Left ventricle myocardium inferior (tissue), 1 donor: Measurements from ENCODE around the gene ANKRD23. TPM values are rescaled to one million over a fixed set of nuclear protein-coding genes. Genes with fewer than 3 reads are reported as not detected.
A peak's percentile ranks its signal among the peaks of the same experiment; 100 is the strongest.

Experiments used
- DNase-seq: peaks from one replicate; pipeline ENCODE4 v3.0.0-alpha.2; 2020
- H3K27ac ChIP-seq: fragments of 200-600 bp; replicated peaks from 2 replicates; pipeline ENCODE4 v1.8.0; 2021
- H3K27me3 ChIP-seq: fragments of 200-600 bp; 2 replicates; pipeline ENCODE4 v1.8.0; 2021; ENCODE audit warnings: low read depth
- H3K36me3 ChIP-seq: fragments of 200-600 bp; 2 replicates; pipeline ENCODE4 v1.8.0; 2021
- H3K4me1 ChIP-seq: fragments of 200-600 bp; 2 replicates; pipeline ENCODE4 v1.8.0; 2021
- H3K4me3 ChIP-seq: fragments of 200-600 bp; 2 replicates; pipeline ENCODE4 v1.8.0; 2021; ENCODE audit warnings: mild to moderate bottlenecking, moderate library complexity
- H3K9me3 ChIP-seq: fragments of 200-600 bp; replicated peaks from 2 replicates; pipeline ENCODE4 v1.8.0; 2021
- intact Hi-C: fragments of 100-400 bp; cut with micrococcal nuclease; formaldehyde crosslinking; loops from one replicate; pipeline ENCODE4 v1.11.0; 2022
- total RNA-seq: library from RNA; stranded (reverse); fragmentation: NEBNext Ultra II Directional; extraction: Animal tissue kit (Norgen Biotek cat#: 25700); gene quantifications from one replicate; pipeline ENCODE4 v1.2.1, GENCODE V29; 2021
- TF ChIP-seq, protein P1 (sequence below): fragments of 200-600 bp; IDR thresholded peaks from 2 replicates; pipeline ENCODE4 v1.8.0; 2021; ENCODE audit warnings: antibody characterized with exemption, mild to moderate bottlenecking, borderline replicate concordance
- donor health status: DM: no; HTN: yes; CAD: no; lungs with severe emphysema.

ANKRD23 gene
- total RNA-seq, 1 donor from 2014 or later, result 14.4 TPM

GRCh38 chr2:96816127-96816835 lies 27.5 kb downstream of the ANKRD23 start, which contains the start of gene CNNM3:
Gene CNNM3, plus strand, starts transcription at chr2:96816268. Its CDS starts 10 bp downstream, at chr2:96816278.
- no peaks in the 10 kb centered on the region for H3K27me3 ChIP-seq
- peak within 1 kb of the TSS; percentile 90 for H3K4me3 ChIP-seq
- H3K9me3 ChIP-seq, result no peaks in the 10 kb centered on the region
- peaks cover 76% of the 10 kb centered on the region for H3K4me1 ChIP-seq
- TF ChIP-seq, protein P1, sequence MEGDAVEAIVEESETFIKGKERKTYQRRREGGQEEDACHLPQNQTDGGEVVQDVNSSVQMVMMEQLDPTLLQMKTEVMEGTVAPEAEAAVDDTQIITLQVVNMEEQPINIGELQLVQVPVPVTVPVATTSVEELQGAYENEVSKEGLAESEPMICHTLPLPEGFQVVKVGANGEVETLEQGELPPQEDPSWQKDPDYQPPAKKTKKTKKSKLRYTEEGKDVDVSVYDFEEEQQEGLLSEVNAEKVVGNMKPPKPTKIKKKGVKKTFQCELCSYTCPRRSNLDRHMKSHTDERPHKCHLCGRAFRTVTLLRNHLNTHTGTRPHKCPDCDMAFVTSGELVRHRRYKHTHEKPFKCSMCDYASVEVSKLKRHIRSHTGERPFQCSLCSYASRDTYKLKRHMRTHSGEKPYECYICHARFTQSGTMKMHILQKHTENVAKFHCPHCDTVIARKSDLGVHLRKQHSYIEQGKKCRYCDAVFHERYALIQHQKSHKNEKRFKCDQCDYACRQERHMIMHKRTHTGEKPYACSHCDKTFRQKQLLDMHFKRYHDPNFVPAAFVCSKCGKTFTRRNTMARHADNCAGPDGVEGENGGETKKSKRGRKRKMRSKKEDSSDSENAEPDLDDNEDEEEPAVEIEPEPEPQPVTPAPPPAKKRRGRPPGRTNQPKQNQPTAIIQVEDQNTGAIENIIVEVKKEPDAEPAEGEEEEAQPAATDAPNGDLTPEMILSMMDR, result peak; percentile 83
- intact Hi-C loops, result no loop called here
- H3K36me3 ChIP-seq, result peaks cover 4% of the 10 kb centered on the region
- peak; percentile 98 for DNase-seq
- peak within 1 kb of the TSS; percentile 100 for H3K27ac ChIP-seq

DNA sequence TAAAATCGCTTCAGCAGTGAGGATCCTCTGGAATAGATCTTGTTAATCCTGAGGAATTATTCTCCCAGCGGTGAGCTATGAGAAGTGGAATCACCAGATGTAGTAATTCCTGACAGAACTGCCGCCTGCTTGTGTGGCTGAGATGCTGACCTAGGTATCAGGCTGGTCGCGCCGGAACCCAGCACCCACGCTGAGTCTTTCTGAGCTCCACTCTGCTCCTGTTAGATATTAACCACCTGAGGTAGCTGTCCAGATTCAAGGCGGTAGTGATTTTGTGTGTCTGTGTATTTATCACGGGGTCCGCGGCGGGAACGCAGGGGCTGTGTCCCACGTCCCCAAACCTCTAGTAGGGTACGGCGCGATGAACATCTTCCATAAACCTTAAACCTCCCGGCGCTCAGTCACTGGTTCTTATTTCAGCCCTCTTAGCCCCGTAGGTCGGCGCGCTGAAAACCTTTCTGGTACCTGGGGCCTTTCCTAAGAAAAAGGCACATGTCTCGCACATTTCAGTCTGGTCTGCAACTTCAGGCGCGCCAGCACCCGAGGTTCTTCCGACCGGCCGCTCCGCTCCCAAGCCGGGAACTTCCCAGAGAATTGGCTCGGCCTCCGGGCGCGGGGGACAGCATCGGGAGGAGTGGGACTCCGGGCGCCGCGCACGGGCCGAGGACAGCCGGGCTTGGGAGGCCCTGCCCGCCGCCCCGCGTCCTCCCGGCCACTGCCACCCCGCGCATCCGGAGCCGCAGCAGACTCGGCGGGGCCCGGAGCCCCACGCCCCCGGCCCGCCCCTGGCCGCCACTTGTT lies 28.3 kb downstream of the ANKRD23 start:
- Histone ChIP-seq H3K27ac (peak overlapping the region; percentile 100), H3K4me1 (peaks cover 76% of the 10 kb centered on the region), H3K36me3 (peaks cover 2% of the 10 kb centered on the region), H3K4me3 (peak overlapping the region; percentile 90), H3K9me3 (no peaks in the 10 kb centered on the region), H3K27me3 (no peaks in the 10 kb centered on the region)
- TF ChIP-seq, protein P1, result no peak
- DNase-seq, result no peak
- intact Hi-C loops, result no loop called here

- TF ChIP-seq, protein P1, result no peak
- peaks cover 13% of the 10 kb centered on the region for H3K36me3 ChIP-seq
- intact Hi-C loops, result no loop called here
- peaks cover 76% of the 10 kb centered on the region for H3K4me1 ChIP-seq
- no peaks in the 10 kb centered on the region for H3K27me3 ChIP-seq
- no peak overlapping the region for H3K4me3 ChIP-seq
- no peaks in the 10 kb centered on the region for H3K9me3 ChIP-seq
- DNase-seq, result no peak
- no peak overlapping the region for H3K27ac ChIP-seq
Measured at GRCh38 chr2:96813656-96814055, 30.2 kb downstream of the ANKRD23 start.

DNA sequence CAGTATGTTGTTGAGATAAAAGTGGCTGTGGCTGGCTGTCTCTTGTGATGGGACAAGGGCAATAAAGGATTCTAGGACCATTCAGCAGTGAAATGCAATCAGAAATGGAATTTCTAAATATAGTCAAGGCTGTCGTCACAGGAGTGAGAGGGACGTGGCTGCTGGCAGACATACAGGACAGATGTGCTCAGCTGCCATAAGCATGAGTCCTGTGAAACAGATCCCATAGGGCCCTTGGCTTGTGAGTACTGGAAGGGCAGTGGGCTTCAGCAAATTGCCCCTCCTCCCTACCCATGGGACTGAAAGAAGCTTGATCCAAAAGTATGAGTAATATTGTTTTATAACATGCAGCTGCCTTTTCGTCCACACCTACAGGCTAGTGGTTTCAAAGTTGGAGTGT lies 31.9 kb downstream of the ANKRD23 start:
- Histone ChIP-seq H3K4me1 (peaks cover 67% of the 10 kb centered on the region), H3K27ac (peak overlapping the region; percentile 68), H3K36me3 (peaks cover 14% of the 10 kb centered on the region), H3K27me3 (no peaks in the 10 kb centered on the region), H3K9me3 (no peaks in the 10 kb centered on the region), H3K4me3 (no peak overlapping the region)
- peak; percentile 81 for DNase-seq
- TF ChIP-seq, protein P1, result no peak
- intact Hi-C loops, result no loop called here

GRCh38 chr2:96810783-96811192 lies 33.0 kb downstream of the ANKRD23 start:
- Histone ChIP-seq H3K27ac (peak overlapping the region; percentile 68), H3K27me3 (no peaks in the 10 kb centered on the region), H3K4me1 (peaks cover 67% of the 10 kb centered on the region), H3K9me3 (no peaks in the 10 kb centered on the region), H3K36me3 (peaks cover 14% of the 10 kb centered on the region), H3K4me3 (no peak overlapping the region)
- DNase-seq, result no peak
- TF ChIP-seq, protein P1, result no peak
- intact Hi-C loops, result no loop called here
